Neural cell (in vitro differentiated cells): ENCODE measurements around the gene SPDYE1.

Source experiments
- CTCF ChIP-seq: fragments of 450-650 bp; IDR thresholded peaks from 2 replicates; pipeline ENCODE4 v1.5.1; 2014; ENCODE audit warnings: antibody characterized with exemption, mild to moderate bottlenecking, moderate library complexity; ENCODE audit not compliant: poor library complexity, severe bottlenecking
- EP300 ChIP-seq: fragments of 450-650 bp; conservative IDR thresholded peaks from 2 replicates; pipeline ENCODE4 v1.6.1; 2014; ENCODE audit warnings: antibody characterized with exemption, mild to moderate bottlenecking, moderate library complexity; ENCODE audit not compliant: poor library complexity, severe bottlenecking
- EZH2 ChIP-seq: fragments of 200-600, 300-800 bp; shearing (Covaris generic), sonication (generic); IDR thresholded peaks from 2 replicates; pipeline ENCODE4 v1.6.1; 2014; ENCODE audit warnings: antibody characterized with exemption, low read length, borderline replicate concordance, mild to moderate bottlenecking; ENCODE audit not compliant: insufficient read depth, poor library complexity, severe bottlenecking
- POLR2AphosphoS5 ChIP-seq: IDR thresholded peaks from 2 replicates; pipeline ENCODE4 v1.6.1; 2012
- TAF1 ChIP-seq: IDR thresholded peaks from 2 replicates; pipeline ENCODE4 v1.6.1; 2012; ENCODE audit warnings: low read depth

GRCh38 chr7:44043902-44044301 lies 46.2 kb downstream of the SPDYE1 start:
- TF ChIP-seq EZH2 (no peak), CTCF (no peak), EP300 (no peak), POLR2AphosphoS5 (no peak), TAF1 (no peak)
